ENCODE measurements around the gene ZNF778. TPM values are rescaled to one million over a fixed set of nuclear protein-coding genes. Genes with fewer than 3 reads are reported as not detected.

Gene ZNF778
- total RNA-seq (10 to 100 TPM in 4 of 9 donors, 1 to 10 TPM in 5; 6.9 to 14.6 (median 9.9) TPM), polyA plus RNA-seq (1 to 10 TPM; 1.6 to 5.4 TPM)
- long read RNA-seq, donor 1, partial matches to known transcripts: 0 of 4 reads
- long read RNA-seq, donor 1, other reads (novel, unspliced or antisense): 4 of 4 reads
- long read RNA-seq, donor 2, partial matches to known transcripts: 0 of 10 reads
- long read RNA-seq, donor 2, other reads (novel, unspliced or antisense): 8 of 10 reads
- long read RNA-seq, donor 3, partial matches to known transcripts: 0 of 2 reads
- long read RNA-seq, donor 3, other reads (novel, unspliced or antisense): 1 of 2 reads

GRCh38 chr16:89217388-89218191 lies at the start of gene ZNF778:
ZNF778 (plus strand) TSS chr16:89217703; CDS start chr16:89221128, 3,425 bp downstream.
- peaks cover 0 to 26% (median 19%) of the 10 kb centered on the region in 9 donors for H3K36me3 ChIP-seq
- H3K4me3 ChIP-seq: peak within 1 kb of the TSS; percentile 62 to 100 (median 92)
- TF ChIP-seq POLR2A (IDR thresholded peaks at IDR 0.05): peak; percentile 11 to 90
- TF ChIP-seq CTCF (IDR thresholded peaks at IDR 0.05): no peak
- H3K27me3 ChIP-seq: no peaks in the 10 kb centered on the region
- H3K27ac ChIP-seq: peak within 1 kb of the TSS; percentile 89 to 99 (median 95)
- WGBS, 4 donors: 0 to 1% (median 0%) methylated on average over 57 to 91 of the region's 91 CpGs
- ATAC-seq: peak; percentile 88 to 97 (median 96)
- H3K9me3 ChIP-seq: no peaks in the 10 kb centered on the region
- peak; percentile 84 to 91 (median 88) for DNase-seq
- peaks cover 0 to 31% (median 20%) of the 10 kb centered on the region in 12 donors for H3K4me1 ChIP-seq
- intact Hi-C loops (cut with DNase I): loop anchor here (1.0 to 10.0 kb wide), 15 partner anchors 113 to 765 kb away; partner anchors contain the start of genes GALNS (in 2 of the 10), TRAPPC2L (in 2 of the 10), APRT (in 1 of the 10) and ZFPM1 (in 1 of the 10)

GRCh38 chr16:89168381-89169189 lies 48.9 kb upstream of the ZNF778 start:
- intact Hi-C loops (cut with DNase I): loop anchor here (5.0 to 10.0 kb wide), 5 partner anchors 226 to 431 kb away; partner anchors contain the start of gene APRT (in 4 of the 10)
- Histone ChIP-seq H3K27me3 (peaks cover 4 to 62% (median 29%) of the 10 kb centered on the region in 9 donors), H3K9me3 (no peaks in the 10 kb centered on the region), H3K4me3 (no peak overlapping the region), H3K4me1 (peaks cover 0 to 20% (median 12%) of the 10 kb centered on the region in 12 donors), H3K27ac (no peak overlapping the region), H3K36me3 (no peaks in the 10 kb centered on the region)
- 64 to 74% (median 71%) methylated on average over 12 to 23 of the region's 23 CpGs for WGBS, 4 donors
- TF ChIP-seq POLR2A (IDR thresholded peaks at IDR 0.05): no peak
- no peak for TF ChIP-seq CTCF (IDR thresholded peaks at IDR 0.05)
- no peak for ATAC-seq
- no peak for DNase-seq

- intact Hi-C loops (cut with DNase I): loop anchor here (5.0 to 10.0 kb wide), 5 partner anchors 227 to 432 kb away; partner anchors contain the start of gene APRT (in 4 of the 10)
- no peak overlapping the region for H3K4me3 ChIP-seq
- ATAC-seq (no peak), DNase-seq (peak in 1 of 5 donors; percentile 62)
- 77 to 86% (median 82%) methylated on average over 10 to 14 of the region's 14 CpGs for WGBS, 4 donors
- no peak overlapping the region for H3K27ac ChIP-seq
- H3K9me3 ChIP-seq: no peaks in the 10 kb centered on the region
- peaks cover 0 to 20% (median 12%) of the 10 kb centered on the region in 12 donors for H3K4me1 ChIP-seq
- TF ChIP-seq CTCF (IDR thresholded peaks at IDR 0.05) (no peak), POLR2A (IDR thresholded peaks at IDR 0.05) (no peak)
- H3K36me3 ChIP-seq: no peaks in the 10 kb centered on the region
- peaks cover 4 to 62% (median 29%) of the 10 kb centered on the region in 9 donors for H3K27me3 ChIP-seq
Observed at GRCh38 chr16:89169778-89170177, 47.7 kb upstream of the ZNF778 start.
